ENCODE measurements around the gene GALNT2.

GALNT2 gene

DNA sequence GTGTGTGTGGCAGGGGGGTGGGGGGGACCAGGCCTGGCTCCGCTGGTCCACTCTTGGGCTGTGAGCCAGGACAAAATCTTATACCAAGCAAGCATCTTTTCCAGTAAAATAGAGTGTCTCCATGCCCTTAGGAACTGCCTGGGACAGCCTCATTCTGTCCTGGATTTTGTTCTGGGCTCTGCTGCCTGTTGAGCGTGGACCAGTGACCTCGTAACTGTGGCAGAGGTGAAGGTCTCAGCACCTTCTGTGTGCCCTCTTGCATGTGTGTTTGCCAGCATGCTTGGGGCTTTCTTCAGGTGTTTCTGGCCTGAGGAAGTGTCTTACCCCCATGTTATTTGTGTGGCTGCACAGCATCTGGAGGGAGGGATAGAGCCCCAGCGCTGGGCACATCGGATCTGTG, 45.7 kb downstream of the GALNT2 start:
- no peak for DNase-seq (ENCODE audit: low read depth)

DNA sequence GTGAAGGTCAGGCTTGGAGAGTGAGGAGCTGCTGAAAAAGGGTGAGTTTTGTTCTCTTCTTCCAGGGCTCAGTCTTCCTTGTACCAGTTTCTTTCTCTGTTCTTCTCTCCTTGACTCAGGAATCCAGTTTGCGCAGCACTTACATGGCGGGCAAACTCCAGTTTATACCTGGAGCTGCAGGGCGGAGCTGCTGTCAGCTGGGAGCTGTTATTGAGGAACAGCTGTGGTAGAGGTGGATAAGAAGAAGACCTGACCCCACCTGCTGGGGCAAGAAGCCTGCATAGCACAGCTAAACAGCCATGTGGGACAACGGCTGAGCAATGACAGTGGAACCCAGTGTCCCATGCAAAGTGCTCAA, 46.2 kb downstream of the GALNT2 start:
- no peak for DNase-seq (ENCODE audit: low read depth)

- DNase-seq (ENCODE audit: low read depth), result peak; percentile 67
Measured at GRCh38 chr1:230113593-230114236, 46.7 kb downstream of the GALNT2 start.

- no peak for DNase-seq (ENCODE audit: low read depth)
Measured at GRCh38 chr1:230114237-230114651, 47.2 kb downstream of the GALNT2 start.

GRCh38 chr1:230117694-230118093, 50.7 kb downstream of the GALNT2 start:
- no peak for DNase-seq (ENCODE audit: low read depth)

- DNase-seq (ENCODE audit: low read depth), result no peak
Measured at GRCh38 chr1:230119340-230119739, 52.3 kb downstream of the GALNT2 start.

DNA sequence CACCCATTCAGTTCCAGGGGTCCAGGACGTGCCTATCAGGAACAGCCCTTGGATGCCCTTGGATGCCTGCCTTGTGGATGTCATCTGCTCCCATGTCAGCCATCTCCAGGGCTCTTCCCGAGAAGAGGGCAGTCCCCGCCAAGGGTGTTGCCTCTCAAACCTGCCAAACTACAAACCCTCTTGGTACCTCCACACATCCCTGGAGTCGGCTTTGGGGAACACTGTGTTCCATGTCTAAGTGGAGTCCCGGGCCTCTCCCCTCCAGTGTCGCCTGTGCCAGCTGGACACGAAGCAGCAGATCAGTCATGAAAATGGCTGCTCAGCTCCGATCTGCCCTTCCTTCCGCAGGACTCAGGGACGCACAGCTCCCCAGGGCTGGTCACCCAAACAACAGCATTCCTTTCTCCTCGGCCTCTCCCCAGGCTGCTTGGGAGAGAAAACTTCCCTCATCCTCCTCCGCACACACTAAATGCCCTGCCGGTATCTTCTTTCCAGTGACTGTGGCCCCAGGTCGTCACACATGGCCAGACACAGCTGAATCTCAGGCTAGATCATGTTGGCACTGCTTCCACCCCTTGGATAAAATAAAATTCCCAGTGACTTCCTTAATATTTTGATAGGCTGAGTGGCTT, 53.4 kb downstream of the GALNT2 start:
- DNase-seq (ENCODE audit: low read depth), result no peak

- no peak for DNase-seq (ENCODE audit: low read depth)
Measured at GRCh38 chr1:230120921-230121381, 53.9 kb downstream of the GALNT2 start.

DNA sequence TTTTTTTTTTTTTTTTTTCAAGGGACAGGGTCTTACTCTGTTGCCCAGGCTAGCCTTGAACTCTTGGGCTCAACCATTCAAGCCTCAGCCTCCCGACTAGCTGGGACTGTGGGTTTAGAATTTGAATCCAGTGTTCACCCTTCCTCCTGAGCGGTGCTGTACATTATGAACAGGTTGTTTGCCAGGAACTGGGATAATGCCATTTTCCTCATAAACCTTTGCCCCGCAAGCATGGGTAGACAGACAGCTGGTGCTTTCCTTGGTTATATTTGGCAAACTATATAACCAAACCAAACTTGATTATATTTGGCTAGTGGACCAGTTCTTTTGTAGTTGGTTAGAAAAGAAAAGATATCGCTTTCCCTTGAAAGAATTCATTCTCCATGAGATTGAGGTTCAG, 54.9 kb downstream of the GALNT2 start:
- DNase-seq (ENCODE audit: low read depth), result no peak

DNA sequence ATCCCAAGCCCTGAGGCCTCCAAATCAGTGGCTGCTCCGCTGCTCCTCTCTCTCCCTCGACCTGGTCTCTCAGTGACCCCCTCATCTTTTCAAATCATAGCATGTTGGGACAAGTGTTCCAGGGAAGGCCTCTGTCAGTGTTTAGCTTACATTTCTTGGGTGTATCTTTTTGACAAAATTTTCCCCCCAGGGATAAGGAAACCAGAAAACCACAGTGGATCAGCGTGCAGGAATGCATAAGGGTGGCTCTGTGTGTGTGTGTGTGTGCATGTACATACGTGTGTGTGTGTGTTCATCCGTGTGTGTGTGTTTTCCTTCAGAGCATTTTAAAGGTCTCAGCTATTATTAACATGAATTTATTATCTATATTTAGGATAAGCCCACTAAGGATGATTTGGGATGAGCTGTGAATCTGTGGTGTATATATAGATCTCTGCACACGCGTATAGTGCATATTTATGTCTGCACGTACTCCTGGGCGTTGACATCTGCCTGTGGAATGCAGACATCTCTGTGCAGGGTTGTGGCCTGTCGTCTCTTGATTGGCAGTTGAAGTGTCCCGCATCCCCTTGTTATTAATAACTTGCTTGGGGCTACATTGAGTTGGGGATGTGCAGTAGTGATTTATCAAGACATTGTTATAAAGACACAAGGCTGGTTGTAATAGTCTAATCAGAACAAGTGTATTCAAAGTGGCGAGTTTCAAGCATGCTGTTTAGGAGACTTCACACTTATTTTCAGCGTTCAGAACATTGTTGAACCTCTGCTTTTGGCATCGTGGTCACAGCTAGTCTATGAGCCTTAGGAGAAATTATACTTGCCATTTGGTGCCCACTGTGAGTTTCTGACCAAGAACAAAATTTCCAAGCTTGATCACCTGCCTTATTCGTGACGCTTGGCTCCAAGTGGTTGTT, 55.6 kb downstream of the GALNT2 start:
- no peak for DNase-seq (ENCODE audit: low read depth)

- DNase-seq (ENCODE audit: low read depth), result no peak
Measured at GRCh38 chr1:230123280-230124185, 56.5 kb downstream of the GALNT2 start.

DNA sequence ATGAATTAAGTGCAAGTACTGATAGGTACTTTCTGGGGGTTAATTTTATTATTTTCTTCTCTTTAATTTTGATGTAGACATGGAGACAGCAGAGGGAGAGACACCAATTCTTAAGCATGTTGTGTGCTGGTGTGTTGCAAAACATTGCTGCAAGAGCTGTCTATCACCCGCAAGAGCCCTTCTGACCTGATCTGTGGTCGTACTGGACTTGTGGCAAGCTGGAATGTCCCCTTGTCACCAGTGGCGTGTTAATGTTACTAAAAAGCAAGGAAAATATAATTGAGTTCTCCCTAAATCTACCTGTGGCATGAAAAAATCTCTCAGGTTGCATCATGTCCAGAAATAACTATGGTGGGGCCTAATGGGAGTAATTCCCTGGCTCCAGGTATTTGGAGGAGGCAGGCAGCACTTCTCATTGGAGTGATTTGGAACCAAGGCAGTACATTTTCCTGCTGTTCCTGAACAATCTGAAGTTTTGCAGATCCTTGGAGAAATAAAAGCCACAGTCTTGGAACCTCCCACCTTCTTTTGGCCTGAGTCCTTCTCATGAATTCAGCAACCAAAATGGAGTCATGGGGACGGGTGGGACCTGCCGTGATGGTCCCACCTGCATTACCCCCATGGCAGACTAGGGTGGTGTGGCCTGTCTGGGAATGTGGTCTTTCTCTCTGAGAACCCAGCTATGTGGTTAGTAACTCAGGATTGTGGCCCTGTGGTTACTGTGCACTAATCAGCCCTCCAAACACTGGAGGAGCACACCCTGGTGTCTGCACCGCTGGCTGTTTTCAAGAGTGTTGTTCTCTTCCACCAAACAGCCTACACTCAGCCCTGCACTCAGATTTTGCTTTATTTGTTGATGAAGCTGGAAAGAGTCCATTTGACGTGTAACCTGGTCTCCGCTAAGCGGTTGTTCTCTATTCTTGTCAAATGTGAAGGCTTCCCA, 57.4 kb downstream of the GALNT2 start:
- no peak for DNase-seq (ENCODE audit: low read depth)

DNA sequence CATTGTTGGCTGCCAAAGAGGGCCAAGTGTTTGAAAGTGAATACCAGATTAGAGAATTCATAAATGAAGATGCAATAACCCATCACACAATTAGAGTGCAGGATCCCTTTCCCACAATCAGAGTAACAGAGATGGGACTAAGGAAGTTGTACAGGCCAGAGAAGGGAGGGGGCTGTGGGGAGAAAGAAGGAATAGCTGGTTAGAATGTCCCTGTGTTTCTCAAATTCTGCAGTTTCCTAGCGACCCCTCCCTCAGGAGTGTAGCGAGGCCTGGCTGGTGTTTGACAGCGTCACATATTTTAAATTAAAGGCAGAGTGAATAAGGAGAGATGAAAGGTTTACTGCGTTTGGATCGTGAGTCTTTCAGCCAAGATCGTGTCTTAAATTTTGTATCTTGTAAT, 58.1 kb downstream of the GALNT2 start:
- no peak for DNase-seq (ENCODE audit: low read depth)

DNA sequence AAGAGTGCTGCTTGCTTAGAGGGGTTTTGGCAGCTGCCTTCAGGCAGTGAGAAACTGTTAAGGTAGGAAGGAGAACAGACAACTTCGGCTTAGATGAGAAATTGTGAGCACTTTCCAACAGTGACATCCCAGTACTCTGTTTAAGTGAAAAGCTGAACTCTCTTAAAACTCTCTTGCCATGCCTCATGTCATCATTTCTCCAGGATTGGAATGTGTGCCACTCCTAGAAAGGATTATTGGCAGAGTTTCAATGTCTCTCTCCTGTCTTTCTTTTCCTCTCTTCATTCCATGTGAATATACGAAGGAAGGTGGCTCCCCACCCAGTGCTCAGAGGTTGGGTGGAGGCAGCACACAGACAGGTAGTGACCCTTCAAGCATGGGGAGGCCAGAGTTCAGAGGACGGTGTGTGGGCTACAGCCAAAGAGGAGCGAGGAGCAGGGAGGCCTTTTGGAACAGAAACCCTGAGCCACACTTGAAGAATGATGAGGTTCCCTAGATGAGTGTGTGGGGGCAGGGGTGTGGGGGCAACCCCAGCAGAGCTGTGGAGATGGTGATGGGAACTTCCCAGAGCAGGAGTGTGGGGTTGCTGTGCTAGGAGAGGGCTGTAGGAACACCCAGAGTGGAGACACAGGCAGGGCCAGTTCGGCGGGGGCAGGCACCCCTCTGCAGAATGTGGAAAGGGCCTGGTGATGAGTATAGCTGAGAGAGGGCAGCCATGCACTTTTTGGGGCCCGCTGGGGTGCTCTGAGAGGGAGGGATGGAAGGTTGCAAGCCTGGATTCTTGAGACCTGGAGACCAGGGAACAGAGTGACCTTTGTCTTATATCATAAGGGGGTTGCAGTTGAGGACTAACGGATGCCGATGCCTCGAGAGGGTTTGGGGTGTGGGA, 58.8 kb downstream of the GALNT2 start:
- no peak for DNase-seq (ENCODE audit: low read depth)

GRCh38 chr1:230126529-230127104, 59.6 kb downstream of the GALNT2 start:
- no peak for DNase-seq (ENCODE audit: low read depth)

- no peak for DNase-seq (ENCODE audit: low read depth)
Measured at GRCh38 chr1:230127105-230128054, 60.3 kb downstream of the GALNT2 start.

DNA sequence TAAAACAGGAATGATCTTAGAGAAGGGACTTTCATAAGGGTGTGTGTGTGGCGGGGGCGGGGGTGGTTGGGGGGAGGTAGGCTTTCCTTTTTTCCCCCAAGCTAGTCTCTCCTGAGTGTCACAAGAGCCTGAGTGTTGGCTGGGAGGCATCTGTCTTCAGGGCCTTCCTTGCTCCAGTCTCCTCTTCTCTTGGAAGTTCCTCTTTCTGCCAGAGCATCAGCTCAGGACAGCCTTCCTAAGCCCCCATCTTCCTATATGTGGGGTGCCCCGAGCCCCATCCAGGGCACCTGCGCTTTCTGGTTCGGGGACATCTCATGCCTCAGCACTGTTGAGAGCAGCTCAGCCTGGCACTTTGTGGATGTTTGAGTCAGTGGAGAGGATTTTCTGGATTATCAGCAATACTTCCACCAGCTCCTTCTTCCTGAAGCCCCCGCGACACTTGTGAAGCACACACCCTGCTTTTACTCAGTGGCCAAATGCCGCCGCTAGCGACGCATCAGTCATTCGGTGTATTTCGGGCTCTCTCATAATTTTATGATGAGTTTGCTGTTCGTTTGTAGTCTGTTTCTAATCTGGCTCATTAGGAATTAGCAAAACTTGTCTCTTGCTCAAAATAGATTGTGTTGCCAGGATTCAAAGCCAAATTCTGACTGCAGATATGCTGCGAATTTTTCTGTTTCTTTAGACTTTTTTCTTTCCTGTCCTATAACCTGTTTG, 61.7 kb downstream of the GALNT2 start:
- no peak for DNase-seq (ENCODE audit: low read depth)

Data from HS-27A (cell line).